ENCODE measurements around the gene RECK.
"Not testable (repeated sequence)": the region's sequence is repeated elsewhere in the genome, so short reads cannot be mapped to it uniquely, and the experiment has no call there.

The RECK gene

DNA sequence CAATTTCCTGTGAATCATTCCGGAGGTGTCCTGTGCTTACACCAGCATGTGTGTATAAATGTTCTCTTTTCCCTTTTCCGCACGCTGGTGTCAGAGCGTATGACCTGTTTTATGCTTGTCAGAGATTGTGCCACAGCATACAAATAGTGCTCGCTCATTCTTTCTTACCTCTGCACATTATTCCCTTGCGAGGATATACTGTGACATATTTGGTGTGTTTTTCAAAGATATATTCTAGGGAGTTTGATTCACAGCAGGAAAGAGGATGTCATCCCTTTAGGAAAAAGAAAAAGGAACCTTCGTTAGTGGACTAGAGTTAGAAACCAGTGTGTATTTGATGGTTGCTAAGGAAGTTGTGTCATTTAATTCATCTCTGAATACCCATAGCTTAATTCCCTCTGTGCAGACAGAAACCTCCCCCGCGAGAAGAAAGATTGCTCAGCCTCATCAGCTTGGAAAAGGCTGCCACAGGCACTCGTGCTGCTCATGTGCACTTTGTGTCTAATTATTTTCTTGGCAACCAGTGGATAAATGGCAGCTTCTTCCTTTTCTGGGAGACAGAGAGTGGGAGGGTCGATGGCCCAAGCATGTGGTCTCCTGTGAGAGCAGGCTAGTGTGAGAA is 117.7 kb downstream of the RECK start:
- DNase-seq (ENCODE audit: low read depth, low spot score), result no peak

DNA sequence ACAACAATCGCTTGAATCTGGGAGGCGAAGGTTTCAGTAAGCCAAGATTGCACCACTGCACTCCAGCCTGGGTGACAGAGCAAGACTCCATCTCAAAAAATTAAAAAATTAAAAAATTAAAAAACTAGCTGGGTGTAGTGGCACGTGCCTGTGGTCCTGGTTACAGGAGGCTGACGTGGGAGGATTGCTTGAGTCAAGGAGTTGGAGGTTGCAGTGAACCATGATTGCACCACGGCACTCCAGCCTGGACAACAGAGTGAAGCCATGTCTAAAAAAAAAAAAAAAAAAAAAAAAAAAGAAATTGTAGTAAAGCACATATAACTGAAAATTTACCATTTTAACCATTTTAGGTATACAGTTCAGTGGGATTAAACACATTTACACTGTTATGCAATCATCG is 119.4 kb downstream of the RECK start:
- no peak for DNase-seq (ENCODE audit: low read depth, low spot score)

DNA sequence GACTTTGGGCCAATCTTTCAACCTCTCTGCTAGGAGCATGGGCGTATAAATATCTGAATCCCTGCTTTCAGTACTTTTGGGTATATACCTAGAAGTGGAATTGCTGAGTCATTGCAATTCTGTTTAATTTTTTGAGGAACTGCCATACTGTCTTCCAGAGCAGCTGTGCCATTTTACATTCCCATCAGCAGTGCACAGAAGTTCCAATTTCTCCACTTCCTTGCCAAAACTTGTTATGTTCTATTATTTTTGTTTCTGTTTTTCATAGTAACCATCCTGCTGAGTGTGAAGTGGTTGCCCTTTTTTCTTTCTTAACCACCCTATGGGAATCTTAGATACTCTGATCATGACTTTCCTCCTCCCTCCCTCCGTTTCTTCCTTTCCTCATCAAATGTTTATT is 121.4 kb downstream of the RECK start:
- DNase-seq (ENCODE audit: low read depth, low spot score), result no peak

- no peak for DNase-seq (ENCODE audit: low read depth, low spot score)
Measured at GRCh38 chr9:36158917-36159316, 122.2 kb downstream of the RECK start.

DNA sequence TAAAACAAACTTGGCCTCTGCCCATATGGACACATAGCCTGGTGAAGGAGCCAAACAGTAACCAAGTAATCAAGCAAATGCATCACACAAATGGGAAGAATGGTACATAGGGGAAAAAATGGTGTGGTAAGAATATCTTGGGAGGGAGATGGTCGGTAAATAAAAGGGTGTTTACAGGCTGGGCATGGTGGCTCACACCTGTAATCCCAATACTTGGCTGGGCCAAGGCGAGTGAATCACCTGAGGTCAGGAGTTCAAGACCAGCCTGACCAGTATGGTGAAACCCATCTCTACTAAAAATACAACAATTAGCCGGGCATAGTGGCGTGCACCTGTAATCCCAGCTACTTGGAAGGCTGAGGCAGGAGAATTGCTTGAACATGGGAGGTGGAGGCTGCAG is 122.8 kb downstream of the RECK start:
- not testable (repeated sequence) for DNase-seq (ENCODE audit: low read depth, low spot score)

GRCh38 chr9:36160126-36160525 is 123.4 kb downstream of the RECK start:
- DNase-seq (ENCODE audit: low read depth, low spot score), result not testable (repeated sequence)

DNA sequence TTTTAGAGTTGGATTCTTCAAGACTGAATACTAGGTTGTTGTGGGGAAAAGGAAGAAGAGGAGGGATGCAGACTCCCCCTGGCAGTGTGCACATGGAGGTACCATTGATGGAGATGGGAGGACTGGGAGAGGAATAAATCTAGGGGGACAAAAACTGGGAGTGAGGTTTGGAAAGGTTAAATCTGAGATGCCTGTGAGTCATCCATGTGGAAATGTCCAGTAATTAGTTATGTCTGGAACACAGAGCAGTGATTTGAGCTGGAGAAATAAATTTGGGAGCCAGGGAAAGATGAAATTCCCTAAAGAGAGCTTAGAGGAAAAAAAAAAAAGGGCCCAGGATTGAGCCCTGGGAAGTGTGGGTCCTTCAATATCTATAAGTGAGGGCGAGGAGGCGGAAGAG is 124.5 kb downstream of the RECK start:
- no peak for DNase-seq (ENCODE audit: low read depth, low spot score)

- no peak for DNase-seq (ENCODE audit: low read depth, low spot score)
Measured at GRCh38 chr9:36162211-36162738, 125.6 kb downstream of the RECK start.

DNA sequence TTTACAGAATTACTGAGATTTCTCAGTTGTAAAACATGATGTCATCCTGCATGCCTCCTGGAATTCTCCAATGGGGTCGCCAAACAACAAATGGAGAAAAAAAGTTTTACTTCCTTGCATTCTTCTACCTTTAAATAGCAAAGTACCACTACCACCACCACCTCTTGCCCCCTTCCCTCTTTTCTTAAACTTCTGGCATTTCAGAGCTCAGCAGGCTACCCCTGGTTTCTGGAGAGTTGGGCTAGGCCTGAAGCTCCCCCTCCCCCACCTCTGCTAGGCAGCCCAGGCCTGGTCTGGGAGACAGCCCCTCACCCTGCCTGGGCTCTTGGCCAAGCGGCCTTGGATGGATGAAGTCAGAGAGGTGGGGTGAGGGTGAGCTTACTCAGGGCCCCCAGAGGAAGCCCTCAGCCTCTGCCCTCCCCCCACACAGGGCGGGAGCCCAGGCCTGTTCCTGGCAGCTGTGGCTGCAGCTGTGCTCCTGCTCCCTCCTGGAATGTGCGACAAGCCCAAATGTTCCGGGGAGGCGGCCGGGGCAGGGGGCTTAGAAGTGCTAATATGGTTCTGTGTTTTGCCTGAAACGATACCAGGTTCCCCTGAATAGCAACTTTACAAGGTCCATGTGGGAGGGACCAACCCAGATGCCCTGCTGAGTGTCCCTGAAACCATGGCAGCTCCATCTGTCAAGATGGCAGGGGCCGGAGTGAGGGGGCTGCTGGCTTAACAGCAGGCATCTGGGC is 126.5 kb downstream of the RECK start:
- peak; percentile 92 for DNase-seq (ENCODE audit: low read depth, low spot score)

- DNase-seq (ENCODE audit: low read depth, low spot score), result no peak
Measured at GRCh38 chr9:36163786-36164170, 127.1 kb downstream of the RECK start.

DNA sequence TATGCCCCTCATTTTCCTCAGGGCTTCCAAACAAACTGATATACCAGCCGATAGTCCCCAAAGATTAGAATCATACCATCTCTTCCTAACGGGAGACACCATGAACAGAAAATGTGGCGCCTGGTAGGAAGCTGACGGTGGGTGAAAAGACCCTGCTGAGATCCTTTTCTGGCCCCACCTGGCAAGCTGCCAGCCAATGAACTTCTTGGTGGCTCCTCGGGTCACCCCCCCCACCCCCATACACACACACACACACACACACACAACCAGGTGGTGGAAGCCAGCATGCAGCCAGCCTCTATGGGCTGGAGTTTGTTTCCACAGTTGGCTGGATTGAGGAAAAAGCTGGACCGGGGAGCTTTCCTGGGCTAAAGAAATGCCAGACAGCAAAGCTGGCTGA is 127.7 kb downstream of the RECK start:
- DNase-seq (ENCODE audit: low read depth, low spot score), result no peak

- DNase-seq (ENCODE audit: low read depth, low spot score), result no peak
Measured at GRCh38 chr9:36164989-36165388, 128.3 kb downstream of the RECK start.

- DNase-seq (ENCODE audit: low read depth, low spot score), result no peak
Measured at GRCh38 chr9:36165826-36166167, 129.1 kb downstream of the RECK start.

DNA sequence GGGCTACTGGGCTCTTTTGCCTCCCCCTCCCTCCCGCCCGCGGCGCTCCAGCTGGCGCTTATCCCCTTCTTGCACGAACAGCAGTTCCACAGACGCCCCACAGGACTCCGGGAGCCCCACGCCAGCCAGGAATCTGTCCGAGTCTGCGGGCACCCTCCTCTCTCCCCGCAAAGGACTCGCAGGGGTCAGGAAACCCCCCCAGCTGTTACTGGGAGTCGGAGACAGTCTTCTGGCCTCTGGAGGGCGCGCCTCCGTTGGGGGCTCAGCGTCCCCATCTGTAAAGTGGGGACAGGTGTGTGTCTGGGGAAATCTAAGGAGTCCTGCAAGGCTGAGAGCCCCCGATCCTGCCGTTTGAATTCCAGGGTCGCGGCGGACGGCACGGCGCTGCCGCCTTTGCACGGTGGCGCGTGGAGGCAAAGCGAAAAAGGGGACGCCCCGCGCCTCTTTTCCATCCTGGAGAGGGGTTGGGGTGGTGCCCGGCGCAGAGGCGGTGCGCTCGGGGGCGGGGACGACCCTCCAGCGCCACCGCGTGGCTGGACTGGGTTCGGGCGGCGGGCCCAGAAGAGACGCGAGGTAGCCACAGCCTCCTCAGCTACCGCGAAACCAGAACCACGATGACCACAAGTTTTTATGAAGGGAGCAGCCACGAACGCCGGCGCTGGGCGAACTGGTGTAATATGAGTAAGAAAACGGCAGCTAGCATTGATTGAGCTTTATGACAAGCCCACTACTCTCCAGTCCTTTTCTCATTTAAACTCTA is 129.6 kb downstream of the RECK start:
- DNase-seq (ENCODE audit: low read depth, low spot score), result peak; percentile 49

DNA sequence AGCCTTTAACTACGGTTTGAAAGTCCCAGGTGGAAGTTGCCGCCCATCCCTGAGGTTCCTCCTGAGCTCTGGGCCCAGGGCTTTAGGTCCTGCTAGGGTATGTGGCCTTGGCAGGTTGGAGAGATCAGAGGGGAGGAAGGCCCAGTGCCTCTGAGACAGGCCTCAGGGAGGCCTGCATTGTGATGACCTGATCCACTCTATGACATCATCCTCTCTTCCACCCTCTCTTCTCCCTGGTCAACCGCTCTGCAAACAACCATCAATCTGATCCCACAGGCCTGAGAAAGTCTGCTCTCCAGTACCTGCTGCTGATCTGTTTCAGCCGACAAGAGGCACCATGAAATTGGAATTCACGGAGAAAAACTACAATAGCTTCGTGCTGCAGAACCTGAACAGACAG is 132.5 kb downstream of the RECK start, which contains the start of gene CCIN:
Gene CCIN (plus strand): TSS at position 223 of the 400 bp plus-strand sequence. CDS start 115 bp downstream, at position 338.
- DNase-seq (ENCODE audit: low read depth, low spot score), result no peak

DNA sequence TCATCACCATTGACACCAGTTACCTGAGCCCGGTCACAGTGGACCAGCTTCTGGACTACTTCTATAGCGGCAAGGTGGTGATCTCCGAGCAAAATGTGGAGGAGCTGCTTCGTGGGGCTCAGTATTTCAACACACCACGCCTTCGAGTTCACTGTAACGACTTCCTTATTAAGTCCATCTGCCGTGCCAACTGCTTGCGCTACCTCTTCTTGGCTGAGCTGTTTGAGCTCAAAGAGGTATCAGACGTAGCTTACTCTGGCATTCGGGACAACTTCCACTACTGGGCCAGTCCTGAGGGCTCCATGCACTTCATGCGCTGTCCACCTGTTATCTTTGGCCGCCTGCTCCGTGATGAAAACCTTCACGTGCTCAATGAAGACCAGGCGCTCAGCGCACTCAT is 133.0 kb downstream of the RECK start:
- DNase-seq (ENCODE audit: low read depth, low spot score), result no peak

DNA sequence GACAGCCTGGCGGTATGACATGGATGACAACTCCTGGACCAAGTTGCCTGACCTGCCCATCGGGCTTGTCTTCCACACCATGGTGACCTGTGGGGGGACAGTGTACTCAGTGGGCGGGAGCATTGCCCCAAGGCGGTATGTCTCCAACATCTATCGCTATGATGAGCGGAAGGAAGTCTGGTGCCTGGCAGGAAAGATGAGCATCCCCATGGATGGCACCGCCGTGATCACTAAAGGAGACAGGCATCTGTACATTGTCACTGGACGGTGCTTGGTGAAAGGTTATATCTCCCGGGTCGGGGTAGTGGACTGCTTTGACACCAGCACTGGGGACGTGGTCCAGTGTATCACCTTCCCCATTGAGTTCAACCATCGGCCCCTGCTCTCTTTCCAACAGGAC is 133.8 kb downstream of the RECK start:
- DNase-seq (ENCODE audit: low read depth, low spot score), result no peak

GRCh38 chr9:36173861-36174260 is 137.1 kb downstream of the RECK start:
- DNase-seq (ENCODE audit: low read depth, low spot score), result no peak
